Left lung (tissue), 10 donors: ENCODE results near the gene PLEKHO2. TPM values are rescaled to one million over a fixed set of nuclear protein-coding genes. Genes with fewer than 3 reads are reported as not detected.
"Not testable (repeated sequence)": the region's sequence is repeated elsewhere in the genome, so short reads cannot be mapped to it uniquely, and the experiment has no call there.

Experiments
- ATAC-seq: fragments of 200-7000 bp; cut with Tn5 transposase; one replicate; pipeline ENCODE4 v1.9.1; 2020; ENCODE audit warnings: moderate library complexity
- DNase-seq, 4 donors: peaks; one replicate each; pipeline ENCODE4 v3.0.0-alpha.2; 2013 to 2020
- H3K27ac ChIP-seq, 2 donors: fragments of 200-600 bp; sonication (generic) in 1 of 2; one replicate each; pipeline versions ENCODE4 v1.5.0 to v1.8.0; 2020 to 2021
- H3K27me3 ChIP-seq, 2 donors: fragments of 200-600 bp; sonication (generic) in 1 of 2; one replicate each; pipeline versions ENCODE4 v1.5.0 to v1.8.0; 2020 to 2021
- H3K36me3 ChIP-seq, 2 donors: fragments of 200-600 bp; sonication (generic) in 1 of 2; one replicate each; pipeline versions ENCODE4 v1.5.0 to v1.8.0; 2020 to 2021
- H3K4me1 ChIP-seq, 2 donors: fragments of 200-600 bp; one replicate each; pipeline ENCODE4 v1.8.0; 2021
- H3K4me3 ChIP-seq, 2 donors: fragments of 200-600 bp; sonication (generic) in 1 of 2; one replicate each; pipeline versions ENCODE4 v1.5.0 to v1.8.0; 2020 to 2021; ENCODE audit warnings: mild to moderate bottlenecking in 1 of 2
- H3K9me3 ChIP-seq, 2 donors: fragments of 200-600 bp; sonication (generic) in 1 of 2; one replicate each; pipeline versions ENCODE4 v1.5.0 to v1.8.0; 2020 to 2021
- CTCF ChIP-seq, 2 donors: fragments of 200-600 bp; sonication (generic) in 1 of 2; IDR thresholded peaks; one replicate each; pipeline versions ENCODE4 v1.5.0 to v1.8.0; 2021; ENCODE audit warnings: antibody characterized with exemption in 2 of 2
- intact Hi-C, 2 donors: fragments of 100-400 bp; cut with DNase I; formaldehyde crosslinking; loops; one replicate each; pipeline versions ENCODE4 v1.11.2 to v1.14.2; 2022
- polyA plus RNA-seq, 6 donors: library from polyadenylated mRNA; unstranded; fragments of 120-200 nt; gene quantifications; one replicate each; pipeline ENCODE4 v1.2.1, GENCODE V29; 2013; ENCODE audit not compliant: insufficient read length in 6 of 6
- total RNA-seq, 2 donors: library from RNA; stranded (reverse); fragmentation: NEBNext Ultra II Directional; extraction: Animal tissue kit (Norgen Biotek cat#: 25700); gene quantifications; one replicate each; pipeline ENCODE4 v1.2.1, GENCODE V29; 2021
- donor health status: DM: no; HTN: yes; CAD: no.
- donor health status: DM: no; HTN: no; CAD: no.

Gene PLEKHO2
- total and polyA plus RNA-seq, 8 donors = 22.0 to 91.8 (median 26.7) TPM

DNA sequence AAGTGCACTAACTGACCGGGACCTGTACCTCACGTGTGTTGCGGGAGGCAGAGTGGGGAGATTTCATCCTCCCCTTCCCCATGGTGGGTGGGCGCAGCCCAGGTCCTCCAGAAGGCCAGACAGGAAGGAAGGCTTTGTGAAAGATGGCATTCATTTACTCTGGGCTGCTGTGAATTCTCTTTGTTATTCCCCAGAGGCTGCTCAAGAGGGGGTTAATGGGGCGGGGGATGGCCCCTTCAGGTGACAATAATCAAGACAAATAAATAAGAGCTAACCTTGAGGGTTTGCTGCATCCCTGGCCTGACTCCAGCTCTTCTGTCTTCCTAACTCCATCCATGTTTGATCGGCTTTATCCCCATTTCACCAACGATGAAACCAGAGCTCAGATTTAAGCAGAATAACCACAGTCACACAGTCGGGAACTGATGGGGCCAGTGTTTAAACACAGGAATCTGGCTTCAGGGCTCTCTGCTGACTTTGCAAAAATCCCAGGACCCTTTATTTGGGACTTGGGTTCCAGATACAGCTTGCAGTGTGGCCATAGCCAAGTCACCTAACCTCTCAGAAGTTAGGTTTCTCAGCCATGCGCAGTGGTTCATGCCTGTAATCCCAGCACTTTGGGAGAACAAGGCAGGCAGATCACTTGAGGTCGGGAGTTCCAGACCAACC is 32.8 kb upstream of the PLEKHO2 start:
- H3K27ac ChIP-seq = no peak overlapping the region
- H3K27me3 ChIP-seq = peaks cover 0 to 9% of the 10 kb centered on the region in 2 donors
- no peak for TF ChIP-seq CTCF (IDR thresholded peaks at IDR 0.05)
- no peak for ATAC-seq
- H3K4me1 ChIP-seq = no peaks in the 10 kb centered on the region
- H3K9me3 ChIP-seq = no peaks in the 10 kb centered on the region
- no peak for DNase-seq
- H3K4me3 ChIP-seq = no peak overlapping the region
- H3K36me3 ChIP-seq = no peaks in the 10 kb centered on the region
- intact Hi-C loops = no loop called here

DNA sequence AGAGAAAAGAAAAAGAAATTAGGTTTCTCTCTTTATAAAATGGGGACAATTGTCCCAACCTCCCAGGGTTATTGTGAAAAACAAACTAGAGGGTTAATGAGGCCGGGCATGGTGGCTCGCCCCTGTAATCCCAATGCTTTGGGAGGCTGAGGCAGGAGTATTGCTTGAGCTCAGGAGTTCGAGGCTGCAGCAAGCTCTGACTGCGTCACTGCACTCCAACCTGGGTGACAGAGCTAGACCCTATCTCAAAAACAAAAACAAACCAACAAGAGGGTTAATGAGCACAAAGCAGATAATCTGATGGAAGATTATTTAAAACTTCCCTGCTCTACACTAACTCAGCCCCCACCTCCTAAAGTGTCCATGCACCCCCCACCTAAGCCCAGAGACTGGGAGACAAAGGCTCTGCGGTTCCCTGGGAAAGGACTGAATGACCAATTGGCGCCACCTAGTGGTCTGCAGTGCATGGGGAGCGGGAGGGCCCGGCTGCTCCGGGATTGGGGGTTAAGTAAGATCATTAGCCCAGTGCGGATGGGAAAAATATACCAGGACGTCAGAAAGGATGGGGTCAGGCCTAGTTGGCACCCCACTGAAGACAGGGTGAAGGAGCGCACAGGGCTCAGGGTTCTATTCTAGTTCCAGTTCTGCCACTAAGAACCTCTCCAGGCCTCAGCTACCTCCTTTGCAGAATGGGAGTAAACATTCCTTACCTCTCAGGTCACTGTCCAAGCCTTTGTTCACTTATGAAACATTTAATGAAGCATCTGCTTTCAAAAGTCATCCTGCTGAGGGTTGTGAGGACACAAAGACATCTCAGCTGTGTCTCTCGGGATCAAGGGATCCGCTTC is 31.8 kb upstream of the PLEKHO2 start:
- ATAC-seq (peak; percentile 95), DNase-seq (peak; percentile 61 to 92 (median 80))
- no peaks in the 10 kb centered on the region for H3K9me3 ChIP-seq
- H3K4me3 ChIP-seq = no peak overlapping the region
- intact Hi-C loops = loop anchor here in 1 of 2 donors (2.0 kb wide), 1 partner anchor 79 kb away; no protein-coding TSS in a partner anchor
- peak; percentile 82 to 92 for TF ChIP-seq CTCF (IDR thresholded peaks at IDR 0.05)
- H3K4me1 ChIP-seq = no peaks in the 10 kb centered on the region
- no peak overlapping the region for H3K27ac ChIP-seq
- H3K27me3 ChIP-seq = peaks cover 0 to 9% of the 10 kb centered on the region in 2 donors
- H3K36me3 ChIP-seq = no peaks in the 10 kb centered on the region

DNA sequence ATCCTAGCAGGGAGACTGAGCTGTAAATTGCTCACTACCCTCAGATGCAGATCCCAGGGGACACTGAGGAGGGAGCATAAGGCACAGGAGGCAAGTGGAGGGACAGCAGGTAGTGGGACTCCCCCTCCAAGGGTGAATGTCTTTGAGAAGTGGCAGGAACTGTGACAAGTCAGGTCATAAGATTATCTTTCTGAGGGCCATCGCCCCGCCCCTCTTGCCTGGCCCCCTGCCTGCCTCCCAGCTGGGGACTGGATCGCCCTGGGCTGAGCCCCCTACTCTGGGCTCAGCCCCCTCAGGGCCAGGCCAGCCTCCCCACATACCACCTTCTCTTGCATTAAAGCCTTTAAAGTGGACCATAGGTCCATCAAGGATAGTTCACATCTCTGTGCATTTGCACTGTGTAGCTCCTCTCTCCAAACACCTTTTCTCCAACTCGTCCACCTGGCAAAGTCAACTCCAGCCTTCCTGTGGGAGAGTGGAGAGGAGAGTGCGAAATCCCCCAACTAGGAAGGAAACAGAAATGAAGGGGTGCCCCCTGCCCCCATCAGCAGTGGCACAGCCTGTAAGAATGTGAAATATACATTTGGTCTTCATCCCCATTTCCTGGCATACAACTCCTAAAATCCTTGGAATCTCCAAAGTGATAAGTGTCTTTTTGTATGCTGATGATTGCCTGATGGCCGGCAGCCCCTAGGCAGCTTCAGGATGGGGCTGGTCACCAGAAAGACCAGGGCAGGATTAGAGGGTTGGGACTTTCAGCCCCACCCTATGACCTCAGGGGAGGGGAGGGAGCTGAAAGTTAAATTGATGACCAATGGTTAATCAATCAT is 31.0 kb upstream of the PLEKHO2 start:
- H3K4me3 ChIP-seq = no peak overlapping the region
- intact Hi-C loops = loop anchor here in 1 of 2 donors (2.0 kb wide), 1 partner anchor 80 kb away; no protein-coding TSS in a partner anchor
- no peak overlapping the region for H3K27ac ChIP-seq
- peaks cover 0 to 9% of the 10 kb centered on the region in 2 donors for H3K27me3 ChIP-seq
- no peaks in the 10 kb centered on the region for H3K9me3 ChIP-seq
- TF ChIP-seq CTCF (IDR thresholded peaks at IDR 0.05) = no peak
- H3K36me3 ChIP-seq = no peaks in the 10 kb centered on the region
- H3K4me1 ChIP-seq = no peaks in the 10 kb centered on the region
- ATAC-seq = no peak
- DNase-seq = no peak

DNA sequence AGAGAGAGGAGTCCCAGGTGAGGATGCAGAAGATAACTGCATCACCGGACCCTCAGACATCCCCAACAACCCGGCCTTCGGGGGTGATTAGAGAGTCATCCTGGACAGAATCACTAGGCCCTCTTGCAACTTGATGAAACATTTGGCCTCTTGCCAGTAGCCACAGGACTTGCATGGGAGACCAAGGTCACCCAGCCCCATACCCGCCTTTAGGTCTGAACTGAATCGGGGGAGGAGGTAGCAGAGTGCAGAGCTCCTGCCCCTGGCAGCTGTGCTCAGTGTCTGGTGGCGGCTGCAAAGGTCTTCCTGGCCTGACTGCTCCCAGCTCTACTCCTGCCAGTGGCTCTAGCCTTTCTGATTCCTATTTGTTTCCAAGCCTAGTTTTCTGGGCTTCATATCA is 28.6 kb upstream of the PLEKHO2 start:
- ATAC-seq (no peak), DNase-seq (no peak)
- no peak overlapping the region for H3K27ac ChIP-seq
- no peak for TF ChIP-seq CTCF (IDR thresholded peaks at IDR 0.05)
- H3K9me3 ChIP-seq = no peaks in the 10 kb centered on the region
- H3K4me3 ChIP-seq = no peak overlapping the region
- H3K4me1 ChIP-seq = no peaks in the 10 kb centered on the region
- intact Hi-C loops = no loop called here
- no peaks in the 10 kb centered on the region for H3K36me3 ChIP-seq
- H3K27me3 ChIP-seq = peaks cover 0 to 9% of the 10 kb centered on the region in 2 donors

GRCh38 chr15:64814283-64814682 is 27.4 kb upstream of the PLEKHO2 start:
- H3K27me3 ChIP-seq, H3K9me3 ChIP-seq, H3K4me1 ChIP-seq, intact Hi-C loops, DNase-seq, H3K4me3 ChIP-seq, H3K36me3 ChIP-seq, ATAC-seq, H3K27ac ChIP-seq: not testable (repeated sequence)

- H3K4me3 ChIP-seq, H3K9me3 ChIP-seq, intact Hi-C loops, H3K27me3 ChIP-seq, H3K27ac ChIP-seq, DNase-seq, H3K4me1 ChIP-seq, ATAC-seq, H3K36me3 ChIP-seq: not testable (repeated sequence)
Measured at GRCh38 chr15:64814965-64815364, 26.8 kb upstream of the PLEKHO2 start.
